Osteocyte (in vitro differentiated cells): Measurements from ENCODE around the gene DCAF12. TPM values are rescaled to one million over a fixed set of nuclear protein-coding genes. Genes with fewer than 3 reads are reported as not detected.

Experiments used
- DNase-seq: peaks from one replicate; pipeline ENCODE4 v3.0.0; 2021; ENCODE audit warnings: mixed read lengths; ENCODE audit not compliant: unreplicated experiment; ENCODE audit errors: extremely low spot score
- H3K27ac Mint-ChIP-seq: one replicate; pipeline ENCODE4 v1.8.0; 2021; ENCODE audit warnings: mild to moderate bottlenecking, mixed read lengths; ENCODE audit not compliant: unreplicated experiment
- H3K27me3 Mint-ChIP-seq: one replicate; pipeline ENCODE4 v1.8.0; 2021; ENCODE audit warnings: mixed read lengths; ENCODE audit not compliant: unreplicated experiment
- H3K36me3 Mint-ChIP-seq: one replicate; pipeline ENCODE4 v1.8.0; 2021; ENCODE audit warnings: mixed read lengths; ENCODE audit not compliant: unreplicated experiment
- H3K4me1 Mint-ChIP-seq: one replicate; pipeline ENCODE4 v1.8.0; 2021; ENCODE audit warnings: mixed read lengths; ENCODE audit not compliant: unreplicated experiment
- H3K4me3 Mint-ChIP-seq: one replicate; pipeline ENCODE4 v1.8.0; 2021; ENCODE audit warnings: mild to moderate bottlenecking, moderate library complexity, mixed read lengths; ENCODE audit not compliant: unreplicated experiment
- H3K9me3 Mint-ChIP-seq: one replicate; pipeline ENCODE4 v1.8.0; 2021; ENCODE audit warnings: mixed read lengths; ENCODE audit not compliant: unreplicated experiment
- total RNA-seq: library from RNA; stranded (reverse); gene quantifications from 2 replicates; pipeline ENCODE4 v1.2.1, GENCODE V29; 2021
- TF ChIP-seq, protein P1 (sequence below): fragments of 200-600 bp; sonication (generic); IDR thresholded peaks from 2 replicates; pipeline ENCODE4 v1.5.0; 2021; ENCODE audit warnings: antibody characterized with exemption, mild to moderate bottlenecking, moderate library complexity

The DCAF12 gene
- total RNA-seq, 1 donor from 2014 or later = 33.9 TPM

GRCh38 chr9:34169125-34169524, 42.6 kb upstream of the DCAF12 start:
- H3K36me3 Mint-ChIP-seq = no peaks in the 10 kb centered on the region
- H3K9me3 Mint-ChIP-seq = no peaks in the 10 kb centered on the region
- H3K4me3 Mint-ChIP-seq = no peak overlapping the region
- no peak for DNase-seq
- H3K27ac Mint-ChIP-seq = no peak overlapping the region
- H3K4me1 Mint-ChIP-seq = no peaks in the 10 kb centered on the region
- H3K27me3 Mint-ChIP-seq = no peaks in the 10 kb centered on the region
- TF ChIP-seq, protein P1, sequence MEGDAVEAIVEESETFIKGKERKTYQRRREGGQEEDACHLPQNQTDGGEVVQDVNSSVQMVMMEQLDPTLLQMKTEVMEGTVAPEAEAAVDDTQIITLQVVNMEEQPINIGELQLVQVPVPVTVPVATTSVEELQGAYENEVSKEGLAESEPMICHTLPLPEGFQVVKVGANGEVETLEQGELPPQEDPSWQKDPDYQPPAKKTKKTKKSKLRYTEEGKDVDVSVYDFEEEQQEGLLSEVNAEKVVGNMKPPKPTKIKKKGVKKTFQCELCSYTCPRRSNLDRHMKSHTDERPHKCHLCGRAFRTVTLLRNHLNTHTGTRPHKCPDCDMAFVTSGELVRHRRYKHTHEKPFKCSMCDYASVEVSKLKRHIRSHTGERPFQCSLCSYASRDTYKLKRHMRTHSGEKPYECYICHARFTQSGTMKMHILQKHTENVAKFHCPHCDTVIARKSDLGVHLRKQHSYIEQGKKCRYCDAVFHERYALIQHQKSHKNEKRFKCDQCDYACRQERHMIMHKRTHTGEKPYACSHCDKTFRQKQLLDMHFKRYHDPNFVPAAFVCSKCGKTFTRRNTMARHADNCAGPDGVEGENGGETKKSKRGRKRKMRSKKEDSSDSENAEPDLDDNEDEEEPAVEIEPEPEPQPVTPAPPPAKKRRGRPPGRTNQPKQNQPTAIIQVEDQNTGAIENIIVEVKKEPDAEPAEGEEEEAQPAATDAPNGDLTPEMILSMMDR = no peak

DNA sequence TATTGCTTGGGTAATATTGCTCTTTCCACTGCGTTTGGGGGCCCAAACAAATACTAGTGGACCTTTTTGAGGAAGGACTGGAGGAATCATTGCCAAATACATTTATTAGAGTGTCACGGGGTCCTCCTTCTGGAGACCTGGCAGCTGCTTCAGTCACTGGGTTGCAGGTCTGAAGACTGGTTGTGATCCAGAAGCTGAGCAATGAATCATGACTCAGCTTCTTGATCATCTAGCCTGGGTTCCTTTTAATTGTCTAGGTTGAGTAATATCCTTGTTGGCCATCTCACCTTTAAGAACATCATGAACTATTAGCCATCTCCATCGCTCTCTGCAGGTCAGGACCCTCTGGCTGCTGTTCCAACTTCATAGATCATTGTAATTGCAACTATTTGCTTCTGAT, 36.9 kb upstream of the DCAF12 start:
- DNase-seq = no peak
- Mint-ChIP-seq H3K36me3 (no peaks in the 10 kb centered on the region), H3K4me1 (no peaks in the 10 kb centered on the region), H3K27me3 (no peaks in the 10 kb centered on the region), H3K9me3 (no peaks in the 10 kb centered on the region), H3K27ac (no peak overlapping the region), H3K4me3 (no peak overlapping the region)
- TF ChIP-seq, protein P1 = no peak

DNA sequence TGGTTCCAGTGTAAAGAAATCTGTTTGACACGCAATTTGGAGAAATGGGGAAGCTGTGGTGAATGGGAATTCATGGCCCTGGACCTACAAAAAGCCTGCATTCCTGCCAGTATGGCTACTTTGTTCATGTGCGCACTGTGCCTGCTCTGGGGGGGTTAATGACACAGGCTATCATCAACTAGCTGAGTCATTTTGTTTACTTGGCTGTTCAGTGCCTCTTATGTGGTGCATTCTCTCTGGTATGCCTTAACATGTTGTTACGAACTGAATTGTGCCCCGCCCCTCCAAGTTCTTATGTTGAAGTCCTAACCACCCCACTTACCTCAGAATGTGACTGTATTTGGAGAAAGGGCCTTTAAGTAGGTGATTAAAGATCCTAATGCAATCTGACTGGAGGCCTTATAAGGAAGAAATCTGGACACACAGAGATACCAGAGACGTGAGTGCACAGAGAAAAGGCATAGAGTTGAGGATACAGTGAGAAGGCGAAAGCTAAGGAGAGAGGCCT, 31.9 kb upstream of the DCAF12 start:
- Mint-ChIP-seq H3K4me1 (no peaks in the 10 kb centered on the region), H3K36me3 (no peaks in the 10 kb centered on the region), H3K4me3 (no peak overlapping the region), H3K27me3 (peaks cover 10% of the 10 kb centered on the region), H3K27ac (no peak overlapping the region), H3K9me3 (no peaks in the 10 kb centered on the region)
- DNase-seq = no peak
- TF ChIP-seq, protein P1 = no peak

DNA sequence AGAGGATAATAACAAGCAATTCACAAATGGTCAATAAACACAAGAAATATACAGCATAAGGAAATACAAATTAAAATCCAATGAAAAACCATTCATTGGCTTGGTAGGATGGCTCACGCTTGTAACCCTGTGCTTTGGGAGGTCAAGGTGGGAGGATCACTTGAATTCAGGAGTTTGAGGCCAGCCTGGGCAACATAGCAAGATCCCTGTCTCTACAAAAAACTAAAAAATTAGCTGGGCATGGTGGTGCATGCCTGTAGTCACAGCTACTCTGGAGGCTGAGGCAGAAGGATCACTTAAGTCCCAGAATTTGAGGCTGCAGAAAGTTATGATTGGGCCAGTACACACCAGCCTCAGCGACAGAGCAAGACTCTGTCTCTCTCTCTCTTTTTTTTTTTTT, 31.4 kb upstream of the DCAF12 start:
- no peak overlapping the region for H3K27ac Mint-ChIP-seq
- H3K4me3 Mint-ChIP-seq = no peak overlapping the region
- TF ChIP-seq, protein P1 = no peak
- H3K36me3 Mint-ChIP-seq = no peaks in the 10 kb centered on the region
- no peak for DNase-seq
- peaks cover 11% of the 10 kb centered on the region for H3K27me3 Mint-ChIP-seq
- H3K4me1 Mint-ChIP-seq = no peaks in the 10 kb centered on the region
- H3K9me3 Mint-ChIP-seq = no peaks in the 10 kb centered on the region

GRCh38 chr9:34157318-34157717, 30.8 kb upstream of the DCAF12 start:
- Mint-ChIP-seq H3K9me3 (no peaks in the 10 kb centered on the region), H3K4me3 (no peak overlapping the region), H3K4me1 (no peaks in the 10 kb centered on the region), H3K36me3 (no peaks in the 10 kb centered on the region), H3K27me3 (peaks cover 11% of the 10 kb centered on the region), H3K27ac (no peak overlapping the region)
- TF ChIP-seq, protein P1 = no peak
- DNase-seq = no peak
